ENCODE data around the gene ALDOA.
A peak's percentile ranks its signal among the peaks of the same experiment; 100 is the strongest.

ALDOA gene

GRCh38 chr16:30068750-30069610 is 3.4 kb downstream of the ALDOA start:
- DNase-seq (ENCODE audit: low read depth in 2 of 2), result no peak

- DNase-seq (ENCODE audit: low read depth in 2 of 2), result no peak
Observed at GRCh38 chr16:30069611-30070462, 4.3 kb downstream of the ALDOA start.

- DNase-seq (ENCODE audit: low read depth in 2 of 2), result no peak
Observed at GRCh38 chr16:30070490-30070889, 4.9 kb downstream of the ALDOA start.

- DNase-seq (ENCODE audit: low read depth in 2 of 2), result peak; percentile 85 to 90
Observed at GRCh38 chr16:30075503-30076275, 10.1 kb downstream of the ALDOA start, which contains the start of gene PPP4C. Gene PPP4C (plus strand): TSS chr16:30075994. CDS start chr16:30076378, 384 bp downstream.

- no peak for DNase-seq (ENCODE audit: low read depth in 2 of 2)
Observed at GRCh38 chr16:30076276-30076791, 10.8 kb downstream of the ALDOA start.

GRCh38 chr16:30077656-30078055 is 12.1 kb downstream of the ALDOA start:
- DNase-seq (ENCODE audit: low read depth in 2 of 2), result no peak

- DNase-seq (ENCODE audit: low read depth in 2 of 2), result no peak
Observed at GRCh38 chr16:30078744-30079143, 13.2 kb downstream of the ALDOA start.

- DNase-seq (ENCODE audit: low read depth in 2 of 2), result no peak
Observed at GRCh38 chr16:30079480-30079879, 13.9 kb downstream of the ALDOA start.

- no peak for DNase-seq (ENCODE audit: low read depth in 2 of 2)
Observed at GRCh38 chr16:30082545-30083090, 17.1 kb downstream of the ALDOA start.

- DNase-seq (ENCODE audit: low read depth in 2 of 2), result no peak
Observed at GRCh38 chr16:30083216-30084055, 17.9 kb downstream of the ALDOA start.

GRCh38 chr16:30084096-30084815 is 18.7 kb downstream of the ALDOA start:
- no peak for DNase-seq (ENCODE audit: low read depth in 2 of 2)

GRCh38 chr16:30084816-30085159 is 19.2 kb downstream of the ALDOA start:
- no peak for DNase-seq (ENCODE audit: low read depth in 2 of 2)

- DNase-seq (ENCODE audit: low read depth in 2 of 2), result no peak
Observed at GRCh38 chr16:30085247-30085646, 19.7 kb downstream of the ALDOA start.

- DNase-seq (ENCODE audit: low read depth in 2 of 2), result no peak
Observed at GRCh38 chr16:30085820-30086219, 20.3 kb downstream of the ALDOA start.

GRCh38 chr16:30086291-30087140 is 21.0 kb downstream of the ALDOA start:
- DNase-seq (ENCODE audit: low read depth in 2 of 2), result no peak

- no peak for DNase-seq (ENCODE audit: low read depth in 2 of 2)
Observed at GRCh38 chr16:30087181-30087898, 21.8 kb downstream of the ALDOA start.

- DNase-seq (ENCODE audit: low read depth in 2 of 2), result no peak
Observed at GRCh38 chr16:30088237-30088831, 22.8 kb downstream of the ALDOA start.

Measured in stimulated activated CD4-positive, alpha-beta T cell treated with anti-CD3 and anti-CD28 coated beads, Interleukin-15, amount 100 ng/mL, for 48 hours (primary cell).